ENCODE measurements around the gene CELA2A.
"Not testable (repeated sequence)": the region's sequence is repeated elsewhere in the genome, so short reads cannot be mapped to it uniquely, and the experiment has no call there.

CELA2A gene

GRCh38 chr1:15445390-15446122 lies 11.0 kb upstream of the CELA2A start:
- no peak for DNase-seq

- DNase-seq: no peak
These were observed 10.3 kb upstream of the CELA2A start for GRCh38 chr1:15446212-15446611.

GRCh38 chr1:15448877-15449462 lies 7.6 kb upstream of the CELA2A start:
- no peak for DNase-seq

GRCh38 chr1:15449567-15449966 lies 7.0 kb upstream of the CELA2A start:
- no peak for DNase-seq

- DNase-seq: no peak
These were observed 5.4 kb upstream of the CELA2A start for GRCh38 chr1:15451014-15451722.

- no peak for DNase-seq
These were observed 4.3 kb upstream of the CELA2A start for GRCh38 chr1:15452216-15452615.

GRCh38 chr1:15452866-15453571 lies 3.5 kb upstream of the CELA2A start:
- no peak for DNase-seq

GRCh38 chr1:15453734-15454133 lies 2.8 kb upstream of the CELA2A start:
- no peak for DNase-seq

GRCh38 chr1:15454256-15454655 lies 2.3 kb upstream of the CELA2A start:
- no peak for DNase-seq

GRCh38 chr1:15455522-15455921 lies 1.0 kb upstream of the CELA2A start:
- peak; percentile 63 for DNase-seq

- DNase-seq: no peak
These were observed 1.1 kb downstream of the CELA2A start for GRCh38 chr1:15457585-15457984.

- not testable (repeated sequence) for DNase-seq
These were observed 1.9 kb downstream of the CELA2A start for GRCh38 chr1:15458388-15458787.

GRCh38 chr1:15459771-15460707 lies 3.5 kb downstream of the CELA2A start:
- no peak for DNase-seq

- no peak for DNase-seq
These were observed 4.2 kb downstream of the CELA2A start for GRCh38 chr1:15460708-15461095.

GRCh38 chr1:15463064-15463800 lies 6.7 kb downstream of the CELA2A start:
- DNase-seq: not testable (repeated sequence)

- DNase-seq: not testable (repeated sequence)
These were observed 7.4 kb downstream of the CELA2A start for GRCh38 chr1:15463926-15464322.

- DNase-seq: no peak
These were observed 9.1 kb downstream of the CELA2A start for GRCh38 chr1:15465674-15466073.

GRCh38 chr1:15466955-15467625 lies 10.6 kb downstream of the CELA2A start:
- not testable (repeated sequence) for DNase-seq

- DNase-seq: no peak
These were observed 11.6 kb downstream of the CELA2A start for GRCh38 chr1:15468145-15468544.

- DNase-seq: no peak
These were observed 12.8 kb downstream of the CELA2A start for GRCh38 chr1:15469361-15469760.

All from NK-92 treated with Interleukin-12 subunit alpha and Interleukin-12 subunit beta, amount 100 ng/mL, for 24 hours (cell line).